NCI-H128 (cell line): ENCODE data around the gene ATP10A.

ENCODE experiments used
- DNase-seq: peaks from one replicate; lab custom pipeline; 2025; ENCODE audit not compliant: unreplicated experiment; lab: John Stamatoyannopoulos, UW

Gene ATP10A

DNA sequence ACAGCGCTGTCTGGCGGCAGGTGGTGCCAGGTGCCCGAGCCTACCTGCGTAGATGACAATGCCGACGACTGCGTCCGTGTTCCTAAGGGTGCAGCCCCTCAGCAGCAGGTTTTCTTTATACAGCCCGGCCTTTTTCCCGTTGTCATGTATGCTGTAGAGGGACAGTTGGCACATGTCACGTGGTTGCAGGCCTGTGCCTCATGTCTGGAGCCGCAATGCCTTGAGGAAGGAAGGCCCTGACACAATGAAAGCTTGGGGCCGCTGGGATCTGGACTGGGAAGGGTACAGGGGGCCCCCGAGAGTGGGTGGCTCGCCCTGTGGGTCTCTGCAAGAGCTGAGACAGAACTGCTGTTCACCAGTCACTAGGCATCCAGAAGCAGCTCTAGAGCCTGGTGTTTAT is 136.0 kb downstream of the ATP10A start:
- DNase-seq: no peak

- no peak for DNase-seq
Measured at GRCh38 chr15:25725758-25726157, 137.4 kb downstream of the ATP10A start.

DNA sequence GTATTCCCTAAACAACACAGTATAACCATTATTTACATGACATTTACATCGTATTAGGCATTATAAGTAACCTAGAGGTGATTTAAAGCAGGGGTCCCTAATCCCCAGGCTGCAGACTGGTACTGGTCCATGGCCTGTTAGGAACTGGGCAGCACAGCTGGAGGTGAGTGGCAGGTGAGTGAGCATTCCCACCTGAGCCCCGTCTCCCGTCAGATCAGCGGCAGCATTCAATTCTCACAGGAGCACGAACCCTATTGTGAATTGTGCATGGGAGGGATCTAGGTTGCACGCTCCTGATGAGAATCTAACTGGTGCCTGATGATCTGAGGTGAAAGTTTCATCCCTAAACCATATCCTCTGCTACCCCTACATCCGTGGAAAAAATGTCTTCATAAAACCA is 138.2 kb downstream of the ATP10A start:
- no peak for DNase-seq

- DNase-seq: no peak
Measured at GRCh38 chr15:25721605-25721955, 141.5 kb downstream of the ATP10A start.

GRCh38 chr15:25719101-25719985 is 143.8 kb downstream of the ATP10A start:
- no peak for DNase-seq

GRCh38 chr15:25718597-25718996 is 144.5 kb downstream of the ATP10A start:
- no peak for DNase-seq

DNA sequence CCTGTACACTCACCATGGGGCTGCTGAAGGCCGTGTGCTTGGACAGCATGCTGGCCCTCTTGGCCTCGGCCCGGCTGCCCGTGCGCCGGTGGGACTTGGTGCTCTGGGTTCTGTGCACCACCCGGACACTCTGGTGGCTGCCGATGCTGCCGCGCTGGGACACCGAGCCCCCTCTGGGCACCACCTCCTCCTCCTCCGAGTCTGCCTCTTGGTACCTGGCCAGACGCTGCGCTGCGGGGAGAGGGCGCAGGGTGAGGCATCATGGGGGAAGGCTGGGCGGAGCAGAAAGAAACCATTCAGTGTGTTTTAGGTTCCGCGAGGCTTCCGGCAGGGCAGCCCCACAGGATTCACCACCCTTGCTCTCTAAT is 145.0 kb downstream of the ATP10A start:
- DNase-seq: no peak

DNA sequence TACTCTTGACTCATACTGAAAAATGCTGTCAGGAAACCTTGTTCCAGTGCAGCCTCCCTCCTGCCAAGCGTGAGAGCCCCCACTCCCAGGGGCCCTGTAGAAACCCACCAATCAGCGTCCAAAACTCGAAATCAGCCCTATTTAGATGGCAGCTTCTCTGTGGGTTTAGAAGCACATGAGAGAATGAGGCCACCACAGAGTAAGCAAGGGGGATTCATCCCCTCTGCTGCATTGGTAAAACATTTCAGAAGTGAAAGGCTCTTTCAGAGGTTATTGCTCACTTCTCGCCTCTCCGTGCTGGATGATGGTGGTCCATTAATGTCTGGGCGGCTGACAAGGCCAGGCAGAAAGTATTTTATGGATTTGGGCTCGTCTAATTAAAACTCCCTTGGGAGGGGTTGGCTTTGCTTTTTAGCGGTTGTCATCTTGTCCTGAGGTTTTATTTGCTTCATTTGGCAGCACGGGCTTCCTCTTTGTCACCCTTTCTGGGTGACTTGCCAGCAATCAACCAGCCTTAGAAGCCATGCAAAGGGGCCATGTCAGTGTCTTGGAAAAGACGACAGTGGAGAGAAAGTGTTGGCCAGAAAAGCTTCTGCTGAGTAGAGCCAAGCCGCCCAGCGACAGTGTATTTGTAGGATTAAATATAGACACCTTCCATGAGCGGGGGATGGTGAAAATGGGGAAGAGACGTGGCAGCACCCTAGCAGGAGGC is 145.5 kb downstream of the ATP10A start:
- no peak for DNase-seq

GRCh38 chr15:25717127-25717456 is 146.0 kb downstream of the ATP10A start:
- no peak for DNase-seq

- DNase-seq: no peak
Measured at GRCh38 chr15:25716414-25717126, 146.6 kb downstream of the ATP10A start.

- DNase-seq: no peak
Measured at GRCh38 chr15:25715536-25716413, 147.4 kb downstream of the ATP10A start.

DNA sequence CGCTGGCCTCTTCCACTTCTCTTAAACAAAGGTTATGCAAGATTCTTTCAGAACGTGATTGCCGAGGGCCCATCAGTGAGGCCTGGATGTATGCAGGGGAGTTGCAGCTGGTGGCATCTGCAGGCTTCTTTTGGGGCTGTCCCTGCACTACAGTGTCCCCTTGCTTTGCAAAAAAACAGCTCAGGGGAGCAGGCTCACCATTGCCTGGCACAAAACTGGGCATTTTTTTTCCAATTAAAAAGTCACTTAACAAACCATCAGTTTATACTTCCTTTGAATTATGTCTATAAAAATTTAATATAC is 148.6 kb downstream of the ATP10A start:
- no peak for DNase-seq

- DNase-seq: no peak
Measured at GRCh38 chr15:25713736-25714537, 149.2 kb downstream of the ATP10A start.

DNA sequence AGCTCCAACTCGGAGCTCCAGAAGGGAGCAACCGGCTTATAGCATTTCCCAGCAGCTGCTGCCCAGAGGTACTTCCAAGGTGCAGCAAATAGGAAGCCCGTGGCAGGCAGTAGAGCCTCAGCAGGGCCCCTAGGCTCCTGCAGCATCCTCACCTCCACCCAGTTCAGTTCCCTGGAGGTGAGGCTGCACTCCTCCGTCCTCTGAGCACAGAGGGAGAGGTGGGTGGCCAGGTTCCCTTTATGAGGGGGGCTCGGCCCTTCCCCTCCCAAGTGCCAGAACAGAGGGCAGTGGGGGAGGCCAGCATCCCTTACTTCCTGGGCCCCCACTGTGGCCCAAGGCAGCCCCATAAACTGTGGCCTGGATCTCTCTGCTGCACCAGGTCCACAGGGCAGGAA is 150.2 kb downstream of the ATP10A start:
- no peak for DNase-seq

DNA sequence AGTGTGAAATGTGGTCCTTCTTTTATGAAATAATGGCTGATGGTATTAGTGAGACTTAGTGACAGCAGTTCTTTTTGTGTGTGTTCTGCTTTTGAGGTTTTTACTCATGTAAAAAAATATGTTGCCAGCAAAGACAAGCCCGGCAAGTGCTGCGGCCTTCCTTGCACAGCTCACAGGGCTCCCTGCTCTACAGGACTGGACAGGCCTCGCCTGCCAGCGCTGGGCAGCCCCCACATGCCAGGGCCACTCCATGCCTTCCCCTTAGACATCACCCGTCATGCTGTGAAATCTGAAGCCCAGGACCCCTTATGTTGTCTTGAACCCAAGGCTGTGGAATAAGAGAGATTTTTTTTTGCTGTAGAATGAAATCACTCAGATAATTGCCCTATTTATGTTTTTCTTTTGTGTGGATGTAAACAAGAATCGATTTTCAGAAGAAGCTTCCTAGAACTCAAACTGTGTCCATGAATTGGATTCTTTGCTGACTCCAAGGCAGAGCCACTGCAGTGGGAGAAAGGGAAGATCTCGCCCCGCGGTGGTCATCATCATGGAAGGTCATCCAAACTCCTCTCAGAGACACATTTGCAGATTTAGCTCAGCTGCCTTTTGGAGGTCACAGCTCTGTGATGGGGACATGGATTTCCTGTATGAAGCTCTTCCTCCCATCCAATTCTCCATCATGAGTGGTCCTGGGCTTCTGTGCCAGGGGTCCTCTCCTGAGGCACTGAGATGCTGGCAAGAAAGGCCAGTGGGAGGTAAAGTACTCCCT is 150.8 kb downstream of the ATP10A start:
- no peak for DNase-seq

DNA sequence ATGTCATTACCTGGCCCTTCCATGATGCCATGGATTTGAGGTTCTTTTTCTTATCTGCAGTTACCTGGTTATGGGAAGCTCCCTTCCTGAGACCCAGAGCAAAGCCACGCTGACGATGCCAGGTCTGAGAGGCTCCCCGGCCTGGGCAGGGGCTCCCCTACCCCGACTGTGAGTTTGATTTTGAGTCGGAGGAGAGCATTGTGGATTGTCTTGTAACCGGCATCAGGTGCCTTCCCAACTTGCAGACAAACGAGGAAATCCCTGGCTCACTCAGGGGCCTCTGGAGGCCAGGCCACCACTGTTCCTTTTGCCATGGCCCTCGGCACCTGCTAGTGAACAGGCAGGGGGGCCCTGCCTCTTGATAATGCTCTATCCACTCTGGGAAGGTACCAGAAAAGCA is 151.4 kb downstream of the ATP10A start:
- DNase-seq: no peak

GRCh38 chr15:25711164-25711563 is 152.0 kb downstream of the ATP10A start:
- no peak for DNase-seq

DNA sequence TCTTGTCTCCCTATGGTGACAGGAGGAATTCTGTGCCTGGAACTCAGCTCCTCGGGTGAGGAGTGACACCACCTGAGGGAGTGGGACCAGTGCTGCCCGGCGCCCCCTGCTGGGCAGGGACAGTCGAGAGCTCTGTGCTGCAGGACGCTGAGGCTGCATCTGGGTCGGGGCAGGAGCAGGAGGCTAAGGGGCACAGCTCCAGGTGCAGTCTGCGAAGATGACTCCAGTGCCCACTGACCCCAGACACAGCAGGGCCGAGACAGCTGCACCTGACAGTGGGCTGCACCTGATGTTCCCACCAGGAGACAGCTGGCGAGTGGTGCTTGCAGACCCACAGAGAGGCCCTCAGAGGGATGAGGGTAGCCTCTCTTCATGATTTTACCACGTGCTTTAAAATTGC is 152.9 kb downstream of the ATP10A start:
- no peak for DNase-seq

DNA sequence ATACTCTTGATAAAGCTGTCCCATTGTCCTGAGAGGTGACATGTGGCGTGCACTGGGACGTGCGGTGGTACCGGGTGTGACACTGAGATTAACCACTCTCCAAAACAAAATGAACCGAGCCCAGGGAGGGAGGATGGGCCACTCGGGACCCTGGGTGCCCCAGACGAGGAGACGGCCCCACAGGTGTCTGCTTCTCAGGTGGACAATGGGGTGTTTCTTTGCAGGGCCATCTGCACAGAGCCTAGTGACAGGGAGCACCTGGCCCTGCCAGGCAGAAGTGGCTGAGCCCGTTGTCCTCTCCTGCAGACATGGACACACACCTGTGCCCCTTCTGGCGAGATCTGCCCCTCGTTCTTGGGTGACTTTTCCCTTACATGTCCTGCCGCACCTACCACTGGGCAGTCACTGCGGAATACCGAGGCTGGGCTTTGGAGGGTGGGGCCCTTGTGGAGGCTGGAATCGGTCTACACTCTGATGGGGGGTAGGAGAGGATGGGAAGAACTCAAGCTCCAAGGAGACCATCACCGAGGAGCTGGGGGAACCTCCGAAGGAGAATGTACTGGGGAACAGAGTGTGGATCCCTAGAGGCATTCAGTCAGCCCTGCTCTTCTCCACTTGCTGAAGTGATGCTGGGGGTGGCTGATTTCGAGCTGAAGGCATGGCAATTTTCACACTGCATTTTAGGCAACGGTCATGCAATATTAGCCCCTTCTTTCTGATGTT is 153.5 kb downstream of the ATP10A start:
- DNase-seq: no peak
